HG03565 (cell line): Measurements from ENCODE around the gene RTF1.

Experiments
- ATAC-seq: cut with Tn5 transposase; IDR thresholded peaks from one replicate; pipeline ENCODE4 v1.9.1; 2021; ENCODE audit warnings: mild to moderate bottlenecking, moderate library complexity; ENCODE audit not compliant: unreplicated experiment

RTF1 gene

DNA sequence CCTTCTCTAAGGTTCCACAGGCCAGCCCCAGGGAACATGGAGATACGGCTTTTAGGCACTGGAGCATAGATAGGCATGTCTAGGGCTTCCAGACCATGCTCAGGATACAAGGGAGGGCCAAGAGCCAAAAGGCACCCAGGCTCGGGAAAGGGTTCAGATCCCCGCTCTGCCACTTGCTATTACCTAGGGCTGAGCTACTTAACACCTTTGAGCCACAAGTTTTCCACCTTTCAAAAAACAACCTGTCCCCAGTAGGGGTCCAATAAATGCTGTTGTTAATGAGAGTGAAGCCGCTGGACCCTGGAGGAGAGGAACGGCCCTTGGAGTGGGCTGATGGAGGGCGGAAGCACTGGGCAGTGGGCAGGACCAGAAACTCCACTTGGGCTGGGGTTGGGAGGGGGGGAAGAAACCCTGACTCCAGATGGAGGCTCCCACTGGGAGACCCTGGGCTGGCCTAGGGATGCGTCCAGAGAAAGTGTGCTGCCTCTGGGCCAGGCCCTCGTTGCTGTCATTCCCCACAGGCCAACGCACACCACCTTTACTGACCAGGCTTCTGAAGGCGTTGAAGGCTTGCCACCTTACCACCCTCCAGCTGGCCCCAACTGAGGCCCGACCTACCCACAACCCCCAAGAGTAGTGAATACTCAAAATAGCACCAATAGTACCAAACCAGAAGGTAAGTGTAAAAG lies 68.2 kb downstream of the RTF1 start:
- ATAC-seq, result no peak

DNA sequence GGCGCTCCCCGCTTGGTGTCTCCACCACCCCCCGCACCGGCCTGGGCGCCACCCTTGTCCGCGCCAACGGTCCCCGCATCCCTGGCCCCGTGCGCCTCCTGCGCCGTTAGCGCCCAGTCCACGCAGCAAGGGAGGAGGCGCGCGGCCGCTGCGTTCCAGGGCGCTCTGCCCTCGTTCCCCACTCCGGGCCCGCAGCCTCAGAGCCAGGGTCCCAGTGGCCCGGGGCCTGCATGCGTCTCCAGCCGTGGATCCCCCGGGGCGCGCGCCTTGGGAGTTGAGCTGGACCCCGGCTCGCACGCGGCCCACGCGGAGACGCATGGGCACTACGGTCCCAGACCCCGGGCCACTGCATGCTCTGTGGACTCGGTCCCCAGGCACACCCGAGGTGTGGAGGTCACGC lies 69.4 kb downstream of the RTF1 start:
- no peak for ATAC-seq

DNA sequence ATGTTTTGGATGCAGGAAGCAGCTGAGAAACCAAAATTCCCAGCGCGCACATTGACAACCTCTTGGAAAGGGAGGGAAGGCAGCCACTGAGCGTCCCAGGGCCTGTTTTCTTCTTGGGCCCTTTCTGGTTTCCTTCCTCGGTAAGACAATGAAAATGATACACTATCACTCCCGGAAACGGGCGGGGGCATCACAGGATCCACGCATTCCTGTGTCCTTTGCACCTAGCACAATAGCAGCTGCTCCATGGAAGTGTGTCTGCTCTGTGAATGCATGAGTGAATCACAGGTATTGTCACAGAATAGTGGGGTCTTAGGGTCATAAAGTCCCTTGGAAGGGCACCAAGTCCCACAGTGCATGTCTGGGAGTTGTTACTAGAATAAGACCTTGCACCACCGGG lies 70.5 kb downstream of the RTF1 start:
- no peak for ATAC-seq

DNA sequence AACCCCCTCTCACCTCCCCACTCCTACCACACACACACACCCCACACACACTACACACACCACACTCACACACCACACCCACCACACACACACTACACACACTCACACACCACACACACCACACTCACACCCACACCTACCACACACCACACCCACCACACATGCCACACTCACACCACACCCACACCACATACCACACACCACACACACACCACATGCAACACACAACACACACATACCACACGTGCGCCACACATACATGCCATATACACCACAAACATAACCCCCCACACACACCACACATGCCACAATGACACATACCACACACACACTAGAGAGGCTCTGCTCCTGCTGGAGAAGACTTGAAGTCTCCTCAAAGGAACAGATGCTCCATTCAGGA lies 70.9 kb downstream of the RTF1 start:
- no peak for ATAC-seq

DNA sequence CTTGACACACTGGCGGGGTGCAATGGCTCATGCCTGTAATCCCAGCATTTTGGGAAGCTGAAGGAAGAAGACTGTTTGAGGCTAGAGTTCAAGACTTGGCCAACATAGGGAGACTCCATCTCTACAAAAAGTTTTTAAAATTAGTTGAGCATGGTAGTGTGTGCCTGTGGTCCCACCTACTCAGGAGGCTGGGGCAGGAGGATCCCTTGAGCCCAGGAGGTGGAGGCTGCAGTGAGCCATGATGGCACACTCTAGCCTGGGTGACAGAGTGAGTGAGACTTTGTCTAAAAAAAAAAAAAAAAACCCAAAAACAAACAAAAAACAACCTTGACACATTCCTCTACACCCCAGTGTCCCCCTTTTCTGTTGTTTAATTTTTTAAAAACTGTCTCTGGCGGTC lies 72.7 kb downstream of the RTF1 start:
- ATAC-seq, result no peak

DNA sequence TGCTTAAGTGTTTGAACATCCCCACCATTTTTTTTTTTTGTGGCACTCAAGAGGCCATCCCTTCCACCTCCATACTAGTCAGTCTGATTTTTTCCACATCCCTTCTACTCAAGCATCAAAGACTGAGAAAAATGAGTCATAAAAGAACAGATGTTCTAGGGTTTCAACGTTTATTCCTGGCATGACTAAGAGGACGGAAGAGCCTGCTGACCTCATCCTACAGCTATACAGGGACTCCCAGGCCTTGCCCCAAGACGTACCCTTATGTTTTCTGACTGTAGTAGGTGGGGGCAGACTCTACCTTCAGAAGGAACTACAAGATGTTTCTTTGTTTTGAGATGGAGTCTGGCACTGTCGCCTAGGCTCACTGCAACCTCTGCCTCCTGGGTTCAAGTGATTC lies 73.5 kb downstream of the RTF1 start:
- no peak for ATAC-seq

DNA sequence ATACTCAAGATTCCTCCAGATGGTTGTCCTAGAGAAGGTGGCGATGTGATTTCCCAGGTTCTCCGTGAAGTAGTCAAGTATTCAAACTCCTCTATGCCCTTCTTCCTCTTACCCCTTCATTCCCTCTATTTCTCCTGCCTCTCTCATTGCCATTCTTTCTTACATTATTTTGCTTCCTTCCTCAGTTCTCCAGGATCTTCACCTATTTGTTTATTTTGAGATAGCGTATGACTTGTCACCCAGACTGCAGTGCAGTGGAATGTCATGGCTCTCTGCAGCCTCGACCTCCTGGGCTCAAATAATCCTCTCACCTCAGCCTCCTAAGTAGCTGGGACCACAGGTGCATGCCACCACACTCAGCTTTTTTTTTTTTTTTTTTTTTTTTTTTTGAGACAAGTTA lies 75.0 kb downstream of the RTF1 start:
- ATAC-seq, result no peak

DNA sequence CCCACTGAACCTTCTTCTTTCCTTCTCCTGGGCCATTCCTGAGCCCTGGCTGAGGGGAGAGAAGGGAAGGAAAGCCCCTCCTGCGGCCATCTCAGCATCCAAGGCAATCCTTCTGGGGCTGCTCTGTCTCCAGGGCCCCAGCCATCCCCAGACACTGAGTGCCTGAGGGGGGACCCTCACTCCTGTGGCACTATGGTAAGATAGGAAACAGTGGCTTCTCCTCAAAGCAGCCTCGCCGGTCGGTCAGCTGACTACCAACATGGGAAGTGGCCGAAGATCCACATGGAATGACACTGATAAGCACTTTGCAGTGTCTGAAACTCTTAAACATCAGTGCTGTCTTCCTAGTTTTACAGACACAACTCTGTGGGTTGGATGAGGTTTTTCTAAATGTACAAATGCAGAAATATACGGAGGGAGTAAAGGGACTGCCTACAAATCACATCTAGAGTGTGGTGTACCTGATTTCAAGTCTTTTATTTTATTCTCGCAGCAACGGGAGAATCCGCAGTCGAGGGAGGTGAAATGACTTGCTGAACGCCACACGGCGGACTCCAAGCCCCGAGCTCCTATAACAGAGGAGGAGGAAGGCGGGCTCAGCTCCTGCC lies 75.8 kb downstream of the RTF1 start:
- no peak for ATAC-seq

DNA sequence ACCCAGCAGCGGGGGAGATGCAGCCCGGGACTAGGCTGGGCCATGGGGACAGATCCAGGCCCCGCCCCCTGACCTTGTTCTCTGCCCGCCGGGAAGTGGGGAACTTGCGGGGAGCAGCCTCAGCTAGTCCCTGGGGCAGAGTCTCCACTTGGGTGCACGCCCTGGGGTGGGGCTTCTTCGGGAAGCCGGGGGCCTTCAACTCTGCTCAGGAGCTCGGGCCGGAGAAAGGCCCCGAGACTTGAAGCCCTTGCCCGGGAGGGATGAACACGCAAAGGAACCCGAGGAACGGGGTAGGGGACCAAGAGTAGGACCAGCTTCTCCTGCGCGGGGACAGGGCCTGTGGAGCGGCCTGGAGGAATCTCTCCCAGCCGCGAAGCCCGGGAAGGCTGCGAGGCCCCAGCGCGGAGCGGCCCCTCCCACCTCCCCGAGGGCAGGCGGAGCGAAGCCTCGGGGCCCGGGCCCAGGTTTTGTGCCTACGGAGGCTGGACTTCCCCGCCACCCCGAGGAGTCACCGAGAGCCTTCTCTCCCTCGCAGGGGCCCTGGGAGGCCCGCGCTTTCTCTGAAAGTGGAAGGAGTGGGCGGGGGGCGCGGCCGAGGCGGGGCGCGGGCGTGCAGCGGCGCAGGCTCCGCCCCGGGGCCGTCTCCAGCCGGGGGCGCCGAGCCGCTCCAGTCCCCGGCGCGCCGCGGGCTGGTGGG lies 76.5 kb downstream of the RTF1 start, which contains the start of gene ITPKA:
TSS of gene ITPKA (plus strand) at position 670 of the 697 bp plus-strand sequence. CDS start 54 bp downstream, outside the sequence.
- ATAC-seq, result peak; percentile 60

DNA sequence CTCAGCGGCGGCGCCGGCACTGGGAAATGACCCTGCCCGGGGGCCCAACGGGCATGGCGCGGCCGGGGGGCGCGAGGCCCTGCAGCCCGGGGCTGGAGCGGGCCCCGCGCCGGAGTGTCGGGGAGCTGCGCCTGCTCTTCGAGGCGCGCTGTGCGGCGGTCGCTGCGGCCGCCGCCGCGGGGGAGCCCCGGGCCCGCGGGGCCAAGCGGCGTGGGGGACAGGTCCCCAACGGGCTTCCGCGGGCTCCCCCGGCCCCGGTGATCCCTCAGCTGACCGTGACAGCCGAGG lies 77.0 kb downstream of the RTF1 start:
- peak; percentile 14 for ATAC-seq

DNA sequence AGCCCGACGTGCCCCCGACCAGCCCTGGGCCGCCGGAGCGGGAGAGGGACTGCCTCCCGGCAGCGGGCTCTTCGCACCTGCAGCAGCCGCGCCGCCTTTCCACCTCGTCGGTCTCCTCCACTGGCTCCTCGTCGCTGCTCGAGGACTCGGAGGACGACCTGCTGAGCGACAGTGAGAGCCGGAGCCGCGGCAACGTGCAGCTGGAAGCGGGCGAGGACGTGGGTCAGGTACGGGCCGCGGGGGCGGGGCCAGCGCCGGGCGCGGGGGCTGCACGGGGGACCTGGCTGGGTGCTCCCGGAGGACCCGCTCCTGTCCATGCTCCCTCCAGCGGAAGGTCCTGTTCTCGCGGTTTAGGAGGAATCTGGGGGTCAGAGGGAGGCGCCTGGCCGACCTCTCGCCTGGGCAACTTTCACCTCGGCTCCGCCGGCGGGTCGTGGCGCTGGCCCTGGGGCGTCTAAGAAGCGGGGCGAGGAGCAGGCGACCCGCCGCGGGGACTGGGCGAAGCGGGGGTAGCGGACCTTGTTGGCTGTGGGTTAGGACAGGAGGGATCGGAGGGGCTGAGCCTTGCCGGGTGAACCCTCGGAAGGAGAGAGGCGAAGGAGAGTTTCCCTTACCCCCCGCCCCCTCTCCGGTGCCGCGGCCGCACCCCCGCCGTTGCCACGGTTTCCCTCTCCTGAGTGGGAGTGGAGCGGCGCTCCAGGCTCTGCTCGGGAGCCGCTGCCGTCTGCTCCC lies 77.5 kb downstream of the RTF1 start:
- peak; percentile 13 for ATAC-seq

DNA sequence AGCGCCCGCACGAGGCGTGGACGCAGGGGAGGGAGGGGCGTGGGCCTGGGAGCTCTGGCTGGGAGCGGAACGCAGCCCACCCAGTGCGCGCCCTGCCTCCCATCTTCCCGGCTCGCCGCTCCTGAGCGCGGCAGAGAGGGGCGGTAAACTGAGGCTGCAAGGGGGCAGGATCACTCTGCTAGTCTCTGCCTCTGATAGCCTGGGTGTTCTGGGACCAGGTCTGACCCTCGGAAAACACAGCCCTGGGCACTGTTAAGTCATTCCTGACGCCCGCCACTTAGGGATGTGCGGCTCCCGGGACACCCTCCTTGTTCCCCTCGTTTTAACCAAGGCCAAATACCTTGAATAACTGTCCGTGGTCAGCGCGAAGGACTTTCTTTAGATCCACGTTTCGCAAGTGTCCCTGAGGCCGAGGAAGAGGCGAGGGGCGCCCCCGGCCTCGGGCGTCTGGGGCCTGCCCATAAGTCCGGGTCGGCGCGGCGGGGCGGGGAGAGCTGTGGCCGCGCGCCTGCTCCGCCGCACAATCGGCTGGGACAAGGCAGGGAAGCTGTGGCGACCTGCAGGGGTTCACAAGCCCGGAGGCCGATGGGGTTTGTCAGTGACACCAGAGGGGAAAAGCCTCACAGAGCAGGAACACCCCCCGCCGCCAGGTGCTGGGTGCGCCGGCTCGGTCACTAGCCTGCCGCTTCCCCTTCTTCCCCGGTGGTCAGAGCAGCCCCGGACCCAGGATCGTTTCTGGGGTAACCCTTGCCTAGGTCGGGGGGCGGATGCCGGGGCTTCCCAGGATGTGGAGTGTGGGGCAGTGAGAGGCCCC lies 78.2 kb downstream of the RTF1 start:
- ATAC-seq, result no peak

DNA sequence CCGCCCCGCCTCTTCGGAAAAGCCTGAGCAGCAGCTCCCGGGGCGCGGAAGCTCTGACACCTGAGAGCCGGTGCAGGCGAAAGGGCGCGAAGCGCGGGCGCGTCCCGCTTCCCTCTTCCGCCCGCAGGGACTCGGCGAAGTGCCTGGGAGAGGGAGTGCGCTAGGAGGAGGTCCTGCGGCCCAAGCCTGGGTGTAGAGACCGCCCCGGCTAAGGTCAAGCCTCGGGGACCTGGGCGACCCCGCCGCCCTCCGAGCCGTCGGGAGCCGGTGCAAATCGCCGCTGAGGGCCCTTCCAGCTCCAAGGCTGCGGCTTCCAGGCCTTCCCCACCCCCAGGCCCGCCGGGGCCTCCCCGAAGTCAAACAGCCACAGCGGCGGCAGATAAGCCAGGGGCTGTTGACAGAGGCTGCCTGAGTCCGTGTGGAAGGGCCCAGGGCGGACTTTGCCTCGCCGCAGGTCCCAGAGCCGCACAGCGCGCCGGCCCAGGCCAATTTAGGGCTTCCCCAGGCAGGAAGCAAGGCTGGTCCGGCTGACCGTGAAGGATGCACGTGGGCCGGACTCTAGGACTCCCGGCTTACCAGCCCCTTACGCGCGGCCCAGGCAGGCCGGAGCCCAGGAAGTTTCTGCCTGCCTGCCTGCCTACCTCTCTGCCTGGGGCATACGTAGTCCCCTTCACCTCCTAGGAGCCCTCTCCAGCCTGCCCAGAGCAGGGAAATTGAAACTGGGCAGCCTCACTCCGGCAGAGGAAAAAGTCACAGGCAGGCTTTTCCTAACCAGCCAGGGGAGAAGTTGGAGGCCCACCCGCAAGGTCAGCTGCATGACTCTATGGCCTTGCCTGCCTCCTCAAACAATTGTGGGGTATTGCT lies 79.1 kb downstream of the RTF1 start:
- ATAC-seq, result no peak

DNA sequence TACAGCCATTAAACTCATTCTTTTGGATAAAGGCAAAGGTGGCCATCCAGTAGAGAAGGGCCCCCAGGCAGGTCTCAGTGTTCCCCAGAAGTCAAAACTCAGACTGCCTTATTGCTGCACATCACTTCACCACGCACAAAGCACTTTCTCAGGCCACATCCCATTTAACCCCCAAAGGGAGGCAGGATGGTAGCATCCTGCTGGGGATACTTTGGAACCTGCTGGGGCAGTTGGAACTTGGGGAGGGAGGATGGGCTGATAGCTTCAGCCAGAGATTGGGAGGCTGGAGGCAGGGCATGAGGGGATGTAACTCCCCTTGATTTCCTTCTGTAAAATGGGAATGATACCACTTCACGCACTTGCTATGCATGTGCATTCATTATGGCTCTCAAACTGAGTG lies 81.8 kb downstream of the RTF1 start:
- no peak for ATAC-seq

DNA sequence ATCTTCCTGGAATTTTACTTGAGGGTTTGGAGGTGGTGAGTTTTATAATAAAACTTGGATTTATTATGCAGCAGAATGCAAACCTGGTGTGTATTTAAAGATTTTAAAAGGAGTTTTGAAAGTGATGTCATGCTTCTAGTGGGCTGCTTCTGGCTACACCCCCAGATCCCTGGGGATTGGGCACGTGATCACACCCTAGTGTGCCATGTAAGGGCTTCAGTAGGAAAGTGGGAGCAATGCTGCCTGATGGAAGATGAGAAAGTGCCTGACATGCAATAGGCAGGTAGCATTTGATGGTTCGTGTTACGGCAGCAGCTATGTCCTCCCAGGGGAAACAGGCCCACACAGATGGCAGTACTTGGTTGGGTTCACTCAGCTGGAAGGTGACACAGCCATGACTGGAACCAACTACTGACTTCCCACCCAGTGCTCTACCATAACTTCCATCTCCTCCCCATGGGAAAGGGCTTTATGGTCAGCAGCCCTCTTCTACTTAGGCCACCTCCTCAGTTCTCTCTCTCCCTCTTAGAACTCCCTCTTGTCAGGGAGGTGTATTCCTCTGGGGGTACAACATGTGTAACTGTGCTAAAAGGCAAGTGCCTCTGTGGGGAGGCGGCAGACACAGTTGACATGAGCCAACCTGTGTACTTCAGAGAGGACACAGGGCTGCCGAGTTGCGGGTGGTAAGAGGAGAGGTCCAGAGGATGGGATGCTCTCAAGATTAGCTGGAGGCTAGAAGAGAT lies 82.4 kb downstream of the RTF1 start:
- ATAC-seq, result no peak

DNA sequence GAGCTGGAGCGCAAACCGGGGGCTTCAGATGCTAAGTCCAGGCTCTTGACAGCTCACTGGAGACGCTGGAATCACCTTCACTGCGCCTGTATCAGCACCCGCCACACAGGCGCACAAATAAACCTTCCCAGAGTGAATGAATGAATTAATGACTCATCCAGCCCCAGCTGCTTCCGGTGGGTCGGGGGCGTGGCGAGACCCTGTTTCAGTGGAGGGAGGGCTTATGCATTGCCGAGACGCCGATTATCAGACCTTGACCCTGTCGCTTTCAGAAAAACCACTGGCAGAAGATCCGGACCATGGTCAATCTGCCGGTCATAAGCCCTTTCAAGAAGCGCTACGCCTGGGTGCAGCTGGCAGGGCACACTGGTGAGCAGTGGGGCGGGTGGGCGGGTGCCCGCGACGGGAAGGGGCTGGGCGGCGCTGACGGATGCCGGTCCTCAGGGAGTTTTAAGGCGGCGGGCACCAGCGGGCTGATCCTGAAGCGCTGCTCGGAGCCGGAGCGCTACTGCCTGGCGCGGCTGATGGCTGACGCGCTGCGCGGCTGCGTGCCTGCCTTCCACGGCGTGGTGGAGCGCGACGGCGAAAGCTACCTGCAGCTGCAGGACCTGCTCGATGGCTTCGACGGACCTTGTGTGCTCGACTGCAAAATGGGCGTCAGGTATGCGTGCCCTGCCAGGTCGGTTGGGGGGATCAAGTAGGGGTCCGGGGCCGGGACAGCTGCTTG lies 84.5 kb downstream of the RTF1 start:
- no peak for ATAC-seq

DNA sequence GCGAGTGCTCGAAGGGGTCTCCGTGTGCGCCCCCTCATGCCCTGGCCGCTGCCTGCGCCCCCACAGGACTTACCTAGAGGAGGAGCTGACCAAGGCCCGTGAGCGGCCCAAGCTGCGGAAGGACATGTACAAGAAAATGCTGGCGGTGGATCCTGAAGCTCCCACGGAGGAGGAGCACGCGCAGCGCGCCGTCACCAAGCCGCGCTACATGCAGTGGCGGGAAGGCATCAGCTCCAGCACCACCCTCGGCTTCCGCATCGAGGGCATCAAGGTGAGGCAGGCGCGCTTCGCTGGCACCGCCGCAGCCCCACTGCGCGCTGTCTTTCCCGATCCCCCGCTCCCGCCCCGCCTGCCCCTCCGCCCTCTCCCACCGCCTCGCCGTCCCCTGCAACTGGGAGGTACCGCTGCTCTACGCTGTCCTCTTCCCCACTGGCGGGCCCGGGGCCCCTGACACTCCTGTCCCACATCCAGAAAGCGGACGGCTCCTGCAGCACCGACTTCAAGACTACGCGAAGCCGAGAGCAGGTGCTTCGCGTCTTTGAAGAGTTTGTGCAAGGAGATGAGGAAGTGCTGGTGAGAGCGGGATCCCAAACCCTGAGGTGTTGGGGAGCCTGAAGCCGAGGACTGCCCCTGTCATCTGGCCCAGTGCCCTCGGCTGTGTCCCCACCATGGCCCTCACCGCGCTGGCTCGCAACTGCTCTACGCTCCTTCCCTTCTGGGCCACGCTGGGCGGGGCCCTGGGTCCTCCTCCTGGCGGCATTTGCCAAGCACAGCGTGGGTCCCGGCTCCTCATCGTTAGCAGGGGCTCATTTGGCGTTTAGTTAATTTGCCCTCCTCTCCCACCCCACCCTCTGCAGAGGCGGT lies 85.3 kb downstream of the RTF1 start:
- no peak for ATAC-seq
